ENCODE data around the gene PCDHB15.

The PCDHB15 gene

DNA sequence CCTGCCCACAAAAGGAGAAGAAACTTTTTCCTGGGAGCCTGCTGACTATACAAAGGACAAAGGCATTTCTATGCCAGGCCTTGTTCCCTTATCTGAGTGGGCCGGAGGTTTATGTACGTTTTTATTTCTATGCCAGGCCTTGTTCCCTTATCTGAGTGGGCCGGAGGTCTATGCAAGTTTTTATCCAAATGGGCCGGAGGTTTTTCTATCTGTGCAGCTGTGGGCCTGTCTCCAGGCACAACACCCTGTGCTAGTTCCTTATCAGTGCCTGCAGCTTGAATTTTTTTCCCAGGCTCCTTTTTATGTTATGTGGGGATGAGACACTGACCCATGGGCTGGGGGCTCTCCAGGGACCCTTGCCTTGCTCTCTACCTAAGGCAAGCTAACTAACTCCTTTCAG is 53.2 kb downstream of the PCDHB15 start (continued):
- TF ChIP-seq ZNF792 (tag by site-specific recombination; IDR thresholded peaks at IDR 0.05) (no peak), ZNF223 (tag by site-specific recombination; IDR thresholded peaks at IDR 0.05) (no peak)

Data from HEK293 (cell line).